HEK293 (cell line): Measurements from ENCODE around the gene TSPOAP1.

Source experiments
- GLIS1 ChIP-seq: fragments of 450-650 bp; formaldehyde crosslinking; IDR thresholded peaks from 2 replicates; pipeline ENCODE4 v1.5.1; 2016; ENCODE audit warnings: missing biosample characterization, missing genetic modification characterization
- HIC1 ChIP-seq: fragments of 450-650 bp; formaldehyde crosslinking; IDR thresholded peaks from 2 replicates; pipeline ENCODE4 v1.5.1; 2016; ENCODE audit warnings: missing biosample characterization, missing genetic modification characterization
- KLF8 ChIP-seq: fragments of 450-650 bp; formaldehyde crosslinking; IDR thresholded peaks from 2 replicates; pipeline ENCODE4 v1.5.1; 2016; ENCODE audit warnings: missing biosample characterization, missing genetic modification characterization
- REST ChIP-seq: fragments of 450-650 bp; formaldehyde crosslinking; IDR thresholded peaks from 2 replicates; pipeline ENCODE4 v1.5.1; 2016; ENCODE audit warnings: missing biosample characterization, missing genetic modification characterization
- SP7 ChIP-seq: fragments of 450-650 bp; formaldehyde crosslinking; IDR thresholded peaks from 2 replicates; pipeline ENCODE4 v1.5.1; 2016; ENCODE audit warnings: missing biosample characterization, missing genetic modification characterization
- TRIM28 ChIP-seq: IDR thresholded peaks from 2 replicates; pipeline ENCODE4 v1.6.1; 2011; ENCODE audit warnings: low read length, control low read depth, borderline replicate concordance
- ZBTB11 ChIP-seq: fragments of 450-650 bp; formaldehyde crosslinking; conservative IDR thresholded peaks from 2 replicates; pipeline ENCODE4 v1.5.1; 2016; ENCODE audit warnings: low read depth, missing biosample characterization, missing genetic modification characterization
- ZBTB17 ChIP-seq: fragments of 450-650 bp; formaldehyde crosslinking; IDR thresholded peaks from 2 replicates; pipeline ENCODE4 v1.5.1; 2016; ENCODE audit warnings: missing biosample characterization, missing genetic modification characterization
- ZBTB20 ChIP-seq: fragments of 450-650 bp; formaldehyde crosslinking; IDR thresholded peaks from 2 replicates; pipeline ENCODE4 v1.5.1; 2016; ENCODE audit warnings: missing biosample characterization, missing genetic modification characterization
- ZFHX2 ChIP-seq: fragments of 450-650 bp; formaldehyde crosslinking; conservative IDR thresholded peaks from 2 replicates; pipeline ENCODE4 v1.5.1; 2016; ENCODE audit warnings: missing biosample characterization, missing genetic modification characterization
- ZNF121 ChIP-seq: fragments of 450-650 bp; formaldehyde crosslinking; IDR thresholded peaks from 2 replicates; pipeline ENCODE4 v1.5.1; 2016; ENCODE audit warnings: missing biosample characterization, missing genetic modification characterization
- ZNF350 ChIP-seq: fragments of 450-650 bp; formaldehyde crosslinking; IDR thresholded peaks from 2 replicates; pipeline ENCODE4 v1.5.0; 2017; ENCODE audit warnings: missing biosample characterization, mild to moderate bottlenecking, missing genetic modification characterization
- ZNF354C ChIP-seq: fragments of 450-650 bp; formaldehyde crosslinking; IDR thresholded peaks from 2 replicates; pipeline ENCODE4 v1.5.1; 2016; ENCODE audit warnings: missing biosample characterization, missing genetic modification characterization, low read depth, borderline replicate concordance
- ZNF449 ChIP-seq: fragments of 450-650 bp; formaldehyde crosslinking; IDR thresholded peaks from 2 replicates; pipeline ENCODE4 v1.5.1; 2017; ENCODE audit warnings: missing biosample characterization, mild to moderate bottlenecking, missing genetic modification characterization, moderate library complexity
- ZNF48 ChIP-seq: fragments of 450-650 bp; formaldehyde crosslinking; IDR thresholded peaks from 2 replicates; pipeline ENCODE4 v1.5.1; 2016; ENCODE audit warnings: missing biosample characterization, missing genetic modification characterization
- ZNF571 ChIP-seq: fragments of 450-650 bp; formaldehyde crosslinking; IDR thresholded peaks from 2 replicates; pipeline ENCODE4 v1.5.0; 2017; ENCODE audit warnings: missing biosample characterization, missing genetic modification characterization
- ZNF600 ChIP-seq: fragments of 450-650 bp; formaldehyde crosslinking; IDR thresholded peaks from 2 replicates; pipeline ENCODE4 v1.5.1; 2016; ENCODE audit warnings: missing biosample characterization, missing genetic modification characterization
- ZNF664 ChIP-seq: fragments of 450-650 bp; formaldehyde crosslinking; IDR thresholded peaks from 2 replicates; pipeline ENCODE4 v1.5.1; 2016; ENCODE audit warnings: missing biosample characterization, missing genetic modification characterization
- ZNF692 ChIP-seq: fragments of 450-650 bp; formaldehyde crosslinking; IDR thresholded peaks from 2 replicates; pipeline ENCODE4 v1.5.1; 2016; ENCODE audit warnings: missing biosample characterization, missing genetic modification characterization
- ZNF76 ChIP-seq: fragments of 450-650 bp; formaldehyde crosslinking; IDR thresholded peaks from 2 replicates; pipeline ENCODE4; 2016; ENCODE audit warnings: low read depth, missing biosample characterization, missing genetic modification characterization, borderline replicate concordance
- ZNF843 ChIP-seq: fragments of 450-650 bp; formaldehyde crosslinking; IDR thresholded peaks from 2 replicates; pipeline ENCODE4 v1.5.1; 2016; ENCODE audit warnings: missing biosample characterization, missing genetic modification characterization

The TSPOAP1 gene

GRCh38 chr17:58317421-58318064 lies 11.1 kb downstream of the TSPOAP1 start (continued):
- TF ChIP-seq ZBTB11 (tag by site-specific recombination) (no peak), TRIM28 (peak; percentile 72; the same call in 1 of the 2 replicates), ZNF48 (no peak), ZBTB17 (peak; percentile 78), SP7 (0 out of 2 replicates have a peak, but pooled peaks have one; percentile 16), ZNF449 (no peak), GLIS1 (tag by site-specific recombination) (0 out of 2 replicates have a peak, but pooled peaks have one; percentile 27), ZBTB20 (tag by site-specific recombination) (0 out of 2 replicates have a peak, but pooled peaks have one; percentile 37), ZNF354C (tag by site-specific recombination) (no peak), ZNF350 (tag by site-specific recombination) (no peak), ZNF692 (tag by site-specific recombination) (0 out of 2 replicates have a peak, but pooled peaks have one; percentile 18), ZNF843 (tag by site-specific recombination) (peak; percentile 9; the same call in 1 of the 2 replicates), ZNF76 (tag by site-specific recombination) (peak; percentile 41; the same call in 1 of the 2 replicates), ZNF600 (tag by site-specific recombination) (peak; percentile 36; the same call in 1 of the 2 replicates), ZNF571 (tag by site-specific recombination) (no peak), ZNF121 (tag by site-specific recombination) (no peak), ZFHX2 (tag by site-specific recombination) (0 out of 2 replicates have a peak, but pooled peaks have one; percentile 26), ZNF664 (tag by site-specific recombination) (peak; percentile 43; the same call in 1 of the 2 replicates), REST (tag by site-specific recombination) (no peak), HIC1 (0 out of 2 replicates have a peak, but pooled peaks have one; percentile 23), KLF8 (tag by site-specific recombination) (no peak)
